Measurements from ENCODE around the gene HPDL.

HPDL gene

GRCh38 chr1:45334308-45335245 lies 7.9 kb downstream of the HPDL start:
- Mint-ChIP-seq H3K4me3 (no peak overlapping the region), H3K4me1 (ENCODE audit: low read depth) (peaks cover 38% of the 10 kb centered on the region), H3K36me3 (ENCODE audit: low read depth) (peaks cover 71% of the 10 kb centered on the region), H3K27ac (peak overlapping the region; percentile 42), H3K9me3 (no peaks in the 10 kb centered on the region), H3K27me3 (no peaks in the 10 kb centered on the region)
- no peak for DNase-seq

DNA sequence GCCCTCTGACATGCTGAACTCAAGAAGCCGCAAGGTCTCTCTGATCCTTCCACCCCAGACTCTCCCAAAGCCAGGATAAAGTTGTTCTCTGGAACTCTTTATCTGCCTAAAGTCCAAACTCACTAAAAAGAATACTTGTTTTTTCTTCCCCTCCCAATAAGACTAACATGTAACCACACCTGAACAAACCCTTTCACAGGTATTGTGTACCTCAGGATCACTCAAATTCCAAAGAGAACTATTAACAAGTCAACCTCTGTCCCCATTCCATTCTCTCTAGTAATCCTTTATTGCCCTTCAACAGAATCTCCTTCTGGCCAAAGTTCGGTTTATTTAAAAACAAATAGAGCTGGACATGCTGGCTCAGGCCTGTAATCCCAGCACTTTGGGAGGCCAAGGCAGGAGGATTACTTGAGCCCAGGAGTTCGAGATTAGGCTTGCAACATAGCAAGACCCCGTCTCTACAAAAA lies 9.2 kb downstream of the HPDL start:
- Mint-ChIP-seq H3K9me3 (no peaks in the 10 kb centered on the region), H3K4me3 (no peak overlapping the region), H3K27me3 (no peaks in the 10 kb centered on the region), H3K36me3 (ENCODE audit: low read depth) (peaks cover 70% of the 10 kb centered on the region), H3K4me1 (ENCODE audit: low read depth) (peaks cover 36% of the 10 kb centered on the region), H3K27ac (no peak overlapping the region)
- DNase-seq: no peak

DNA sequence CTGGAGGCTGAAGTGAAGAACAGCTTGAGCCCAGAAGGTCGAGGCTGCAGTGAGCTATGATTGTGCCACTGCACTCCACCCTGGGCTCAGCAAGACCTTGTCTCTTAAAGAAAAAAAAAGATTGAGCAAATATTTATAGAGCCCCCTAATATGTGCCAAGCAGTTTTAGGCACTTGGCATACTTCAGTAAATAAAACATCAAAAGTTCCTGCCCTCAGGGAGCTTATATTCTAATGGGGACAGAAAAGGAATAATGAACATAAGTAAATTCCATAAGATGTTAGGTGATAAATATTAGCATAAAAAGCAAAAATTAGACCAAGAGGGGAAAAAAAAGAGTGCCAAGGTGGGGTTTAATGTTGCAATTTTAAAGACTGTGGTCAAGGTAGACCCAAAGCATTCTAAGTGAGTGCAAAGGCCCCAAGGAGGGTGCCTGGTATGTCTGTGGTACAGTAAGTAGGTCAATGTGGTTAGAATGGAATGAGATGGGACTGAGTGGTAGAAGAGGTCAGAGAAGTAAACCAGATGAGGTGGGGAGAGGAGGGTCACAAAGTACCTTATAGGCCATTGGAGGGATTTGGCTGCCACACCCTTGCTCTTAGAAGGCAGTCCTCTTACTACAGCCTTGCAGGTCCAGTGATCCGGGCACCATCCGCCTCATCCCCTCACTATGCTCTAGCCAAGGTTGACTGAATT lies 11.1 kb downstream of the HPDL start:
- Mint-ChIP-seq H3K36me3 (ENCODE audit: low read depth) (peaks cover 74% of the 10 kb centered on the region), H3K4me3 (peak overlapping the region; percentile 99), H3K27me3 (no peaks in the 10 kb centered on the region), H3K4me1 (ENCODE audit: low read depth) (peaks cover 52% of the 10 kb centered on the region), H3K9me3 (no peaks in the 10 kb centered on the region), H3K27ac (peak overlapping the region; percentile 64)
- DNase-seq: no peak

- Mint-ChIP-seq H3K36me3 (ENCODE audit: low read depth) (peaks cover 75% of the 10 kb centered on the region), H3K4me3 (peak within 1 kb of the TSS; percentile 99), H3K27me3 (no peaks in the 10 kb centered on the region), H3K9me3 (no peaks in the 10 kb centered on the region), H3K4me1 (ENCODE audit: low read depth) (peaks cover 56% of the 10 kb centered on the region), H3K27ac (peak within 1 kb of the TSS; percentile 99)
- peak; percentile 96 for DNase-seq
Observed at GRCh38 chr1:45339789-45340558, 13.3 kb downstream of the HPDL start, which contains the start of the genes MUTYH and TOE1. MUTYH (minus strand) TSS chr1:45340440; CDS start chr1:45334505, 5,935 bp downstream. TOE1 (plus strand) TSS chr1:45340170; CDS start chr1:45340253, 83 bp downstream.

- H3K36me3 Mint-ChIP-seq (ENCODE audit: low read depth): peaks cover 85% of the 10 kb centered on the region
- H3K9me3 Mint-ChIP-seq: no peaks in the 10 kb centered on the region
Observed at GRCh38 chr1:45340816-45341466, 14.2 kb downstream of the HPDL start.

GRCh38 chr1:45344499-45344898 lies 17.8 kb downstream of the HPDL start:
- Mint-ChIP-seq H3K36me3 (ENCODE audit: low read depth) (peaks cover 75% of the 10 kb centered on the region), H3K4me3 (no peak overlapping the region), H3K4me1 (ENCODE audit: low read depth) (peaks cover 39% of the 10 kb centered on the region), H3K9me3 (no peaks in the 10 kb centered on the region), H3K27ac (peak overlapping the region; percentile 36), H3K27me3 (no peaks in the 10 kb centered on the region)
- no peak for DNase-seq

More at GRCh38 chr1:45340816-45341466, 14.2 kb downstream of the HPDL start:
- peak overlapping the region; percentile 99 for H3K4me3 Mint-ChIP-seq
- peak; percentile 51 for DNase-seq
- H3K4me1 Mint-ChIP-seq (ENCODE audit: low read depth): peaks cover 54% of the 10 kb centered on the region
- H3K27me3 Mint-ChIP-seq: no peaks in the 10 kb centered on the region
- H3K27ac Mint-ChIP-seq: peak overlapping the region; percentile 99

- H3K4me1 Mint-ChIP-seq (ENCODE audit: low read depth): peaks cover 37% of the 10 kb centered on the region
- no peak for DNase-seq
- peaks cover 71% of the 10 kb centered on the region for H3K36me3 Mint-ChIP-seq (ENCODE audit: low read depth)
- no peak overlapping the region for H3K4me3 Mint-ChIP-seq
- no peaks in the 10 kb centered on the region for H3K9me3 Mint-ChIP-seq
- no peaks in the 10 kb centered on the region for H3K27me3 Mint-ChIP-seq
- peak overlapping the region; percentile 75 for H3K27ac Mint-ChIP-seq
Observed at GRCh38 chr1:45345014-45345413, 18.3 kb downstream of the HPDL start.

- Mint-ChIP-seq H3K9me3 (no peaks in the 10 kb centered on the region), H3K27ac (peak overlapping the region; percentile 53)
Observed at GRCh38 chr1:45346473-45346872, 19.8 kb downstream of the HPDL start.

GRCh38 chr1:45348020-45348419 lies 21.3 kb downstream of the HPDL start:
- no peaks in the 10 kb centered on the region for H3K9me3 Mint-ChIP-seq
- peak overlapping the region; percentile 20 for H3K27ac Mint-ChIP-seq
- H3K36me3 Mint-ChIP-seq (ENCODE audit: low read depth): peaks cover 41% of the 10 kb centered on the region
- no peaks in the 10 kb centered on the region for H3K27me3 Mint-ChIP-seq
- no peak for DNase-seq
- peaks cover 18% of the 10 kb centered on the region for H3K4me1 Mint-ChIP-seq (ENCODE audit: low read depth)
- no peak overlapping the region for H3K4me3 Mint-ChIP-seq

More at GRCh38 chr1:45346473-45346872, 19.8 kb downstream of the HPDL start:
- Mint-ChIP-seq H3K4me3 (no peak overlapping the region), H3K4me1 (ENCODE audit: low read depth) (peaks cover 34% of the 10 kb centered on the region), H3K36me3 (ENCODE audit: low read depth) (peaks cover 56% of the 10 kb centered on the region), H3K27me3 (no peaks in the 10 kb centered on the region)
- DNase-seq: no peak

DNA sequence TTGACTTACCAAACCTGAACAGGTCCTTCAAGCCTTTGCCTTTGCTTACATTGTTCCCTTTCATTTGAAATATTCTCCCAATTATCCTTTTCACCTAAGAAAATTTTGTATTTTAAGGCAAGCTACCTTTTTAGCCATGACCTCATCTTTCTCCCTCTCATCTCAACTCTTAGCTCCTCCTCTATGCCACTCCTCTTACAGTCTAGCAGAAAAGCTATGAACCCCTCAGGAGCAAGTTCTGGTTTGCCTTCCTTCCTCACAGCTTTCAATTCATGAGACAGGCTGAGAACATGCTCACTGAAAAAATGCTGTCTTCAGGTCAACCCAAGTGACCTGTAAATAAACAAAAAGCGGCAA lies 21.9 kb downstream of the HPDL start:
- Mint-ChIP-seq H3K4me3 (no peak overlapping the region), H3K4me1 (ENCODE audit: low read depth) (peaks cover 14% of the 10 kb centered on the region)

GRCh38 chr1:45348966-45349677 lies 22.4 kb downstream of the HPDL start:
- peak overlapping the region; percentile 55 for H3K27ac Mint-ChIP-seq
- no peak overlapping the region for H3K4me3 Mint-ChIP-seq
- no peak for DNase-seq

More for the DNA sequence above, 21.9 kb downstream of the HPDL start:
- Mint-ChIP-seq H3K27me3 (no peaks in the 10 kb centered on the region), H3K27ac (peak overlapping the region; percentile 6), H3K36me3 (ENCODE audit: low read depth) (peaks cover 35% of the 10 kb centered on the region), H3K9me3 (no peaks in the 10 kb centered on the region)
- no peak for DNase-seq

GRCh38 chr1:45351508-45351907 lies 24.8 kb downstream of the HPDL start:
- Mint-ChIP-seq H3K9me3 (no peaks in the 10 kb centered on the region), H3K27me3 (no peaks in the 10 kb centered on the region), H3K4me3 (no peak overlapping the region), H3K27ac (no peak overlapping the region), H3K4me1 (ENCODE audit: low read depth) (peaks cover 5% of the 10 kb centered on the region), H3K36me3 (ENCODE audit: low read depth) (peaks cover 6% of the 10 kb centered on the region)
- no peak for DNase-seq

More at GRCh38 chr1:45348966-45349677, 22.4 kb downstream of the HPDL start:
- H3K27me3 Mint-ChIP-seq: no peaks in the 10 kb centered on the region
- H3K9me3 Mint-ChIP-seq: no peaks in the 10 kb centered on the region
- H3K4me1 Mint-ChIP-seq (ENCODE audit: low read depth): peaks cover 10% of the 10 kb centered on the region
- peaks cover 30% of the 10 kb centered on the region for H3K36me3 Mint-ChIP-seq (ENCODE audit: low read depth)

DNA sequence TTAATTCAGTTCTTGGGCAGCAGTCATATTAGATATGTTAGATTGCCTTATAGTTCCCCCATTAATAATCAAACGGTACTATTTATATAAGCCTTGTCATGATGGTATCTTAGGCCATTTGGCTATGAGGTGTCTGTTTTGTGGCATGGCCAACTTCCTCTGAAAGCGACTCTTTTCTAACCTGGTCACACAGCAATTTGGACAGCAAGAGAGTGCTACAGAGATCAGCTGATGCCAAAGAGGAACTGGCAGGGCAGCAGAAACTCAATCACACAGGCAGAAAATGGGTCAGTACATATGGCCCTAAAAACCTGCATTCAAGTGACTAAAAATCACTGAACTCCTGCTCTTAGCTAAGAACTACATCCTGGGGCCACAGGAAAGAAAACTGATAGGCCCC lies 27.0 kb downstream of the HPDL start:
- Mint-ChIP-seq H3K4me1 (ENCODE audit: low read depth) (peaks cover 5% of the 10 kb centered on the region), H3K27ac (no peak overlapping the region), H3K9me3 (no peaks in the 10 kb centered on the region), H3K36me3 (ENCODE audit: low read depth) (no peaks in the 10 kb centered on the region), H3K4me3 (no peak overlapping the region), H3K27me3 (no peaks in the 10 kb centered on the region)
- no peak for DNase-seq
